Activated T-cell treated with anti-CD3 and anti-CD28 coated beads for 4 hours (primary cell): ENCODE measurements around the gene CTH.
"Not testable (repeated sequence)": the region's sequence is repeated elsewhere in the genome, so short reads cannot be mapped to it uniquely, and the experiment has no call there.

Experiments used
- DNase-seq: peaks from one replicate; pipeline ENCODE4 v3.0.0-alpha.2; 2020

Gene CTH

DNA sequence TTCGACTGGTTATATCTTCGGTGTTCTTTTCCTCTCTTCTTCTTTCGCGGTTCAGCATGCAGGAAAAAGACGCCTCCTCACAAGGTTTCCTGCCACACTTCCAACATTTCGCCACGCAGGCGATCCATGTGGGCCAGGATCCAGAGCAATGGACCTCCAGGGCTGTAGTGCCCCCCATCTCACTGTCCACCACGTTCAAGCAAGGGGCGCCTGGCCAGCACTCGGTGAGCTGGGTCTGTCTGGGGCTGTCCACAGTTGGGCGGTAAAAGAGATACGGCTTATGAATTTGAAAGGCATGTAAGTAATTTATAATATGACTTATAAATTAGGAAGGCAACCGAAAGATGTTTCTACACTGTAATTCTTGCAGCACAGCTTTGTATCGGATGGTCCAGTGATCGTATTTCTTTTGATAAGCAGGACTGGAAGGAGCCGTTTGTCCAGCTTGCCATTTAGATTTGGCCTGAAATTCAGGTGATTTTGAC lies 334 bp downstream of the CTH start:
- no peak for DNase-seq

GRCh38 chr1:70415882-70416281 lies 4.8 kb downstream of the CTH start:
- DNase-seq: no peak

DNA sequence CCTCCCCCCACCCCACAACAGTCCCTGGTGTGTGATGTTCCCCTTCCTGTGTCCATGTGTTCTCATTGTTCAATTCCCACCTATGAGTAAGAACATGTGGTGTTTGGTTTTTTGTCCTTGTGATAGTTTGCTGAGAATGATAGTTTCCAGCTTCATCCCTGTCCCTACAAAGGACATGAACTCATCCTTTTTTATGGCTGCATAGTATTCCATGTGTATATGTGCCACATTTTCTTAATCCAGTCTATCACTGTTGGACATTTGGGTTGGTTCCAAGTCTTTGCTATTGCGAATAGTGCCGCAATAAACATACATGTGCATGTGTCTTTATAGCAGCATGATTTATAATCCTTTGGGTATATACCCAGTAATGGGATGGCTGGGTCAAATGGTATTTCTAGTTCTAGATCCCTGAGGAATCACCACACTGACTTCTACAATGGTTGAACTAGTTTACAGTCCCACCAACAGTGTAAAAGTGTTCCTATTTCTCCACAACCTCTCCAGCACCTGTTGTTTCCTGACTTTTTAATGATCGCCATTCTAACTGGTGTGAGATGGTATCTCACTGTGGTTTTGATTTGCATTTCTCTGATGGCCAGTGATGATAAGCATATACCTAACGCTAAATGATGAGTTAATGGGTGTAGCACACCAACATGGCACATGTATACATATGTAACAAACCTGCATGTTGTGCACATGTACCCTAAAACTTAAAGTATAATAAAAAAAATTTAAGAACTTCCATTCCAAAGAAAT lies 8.1 kb downstream of the CTH start:
- not testable (repeated sequence) for DNase-seq

DNA sequence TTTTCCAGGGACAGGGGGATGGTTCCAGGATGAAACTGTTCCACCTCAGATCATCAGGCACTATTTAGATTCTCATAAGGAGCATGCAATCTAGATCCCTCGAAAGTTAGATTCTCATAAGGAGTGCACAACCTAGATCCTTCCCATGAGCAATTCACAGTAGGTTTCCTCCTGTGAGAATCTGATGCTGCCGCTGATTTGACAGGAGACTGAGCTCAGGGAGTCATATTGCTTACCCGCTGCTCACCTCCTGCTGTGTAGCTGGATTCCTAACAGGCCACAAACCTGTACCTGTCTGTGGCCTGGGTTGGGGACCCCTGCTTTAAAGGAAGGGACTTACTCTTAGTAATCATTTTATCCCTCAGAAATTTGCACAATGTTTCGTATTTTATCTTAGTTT lies 9.3 kb downstream of the CTH start:
- DNase-seq: no peak

DNA sequence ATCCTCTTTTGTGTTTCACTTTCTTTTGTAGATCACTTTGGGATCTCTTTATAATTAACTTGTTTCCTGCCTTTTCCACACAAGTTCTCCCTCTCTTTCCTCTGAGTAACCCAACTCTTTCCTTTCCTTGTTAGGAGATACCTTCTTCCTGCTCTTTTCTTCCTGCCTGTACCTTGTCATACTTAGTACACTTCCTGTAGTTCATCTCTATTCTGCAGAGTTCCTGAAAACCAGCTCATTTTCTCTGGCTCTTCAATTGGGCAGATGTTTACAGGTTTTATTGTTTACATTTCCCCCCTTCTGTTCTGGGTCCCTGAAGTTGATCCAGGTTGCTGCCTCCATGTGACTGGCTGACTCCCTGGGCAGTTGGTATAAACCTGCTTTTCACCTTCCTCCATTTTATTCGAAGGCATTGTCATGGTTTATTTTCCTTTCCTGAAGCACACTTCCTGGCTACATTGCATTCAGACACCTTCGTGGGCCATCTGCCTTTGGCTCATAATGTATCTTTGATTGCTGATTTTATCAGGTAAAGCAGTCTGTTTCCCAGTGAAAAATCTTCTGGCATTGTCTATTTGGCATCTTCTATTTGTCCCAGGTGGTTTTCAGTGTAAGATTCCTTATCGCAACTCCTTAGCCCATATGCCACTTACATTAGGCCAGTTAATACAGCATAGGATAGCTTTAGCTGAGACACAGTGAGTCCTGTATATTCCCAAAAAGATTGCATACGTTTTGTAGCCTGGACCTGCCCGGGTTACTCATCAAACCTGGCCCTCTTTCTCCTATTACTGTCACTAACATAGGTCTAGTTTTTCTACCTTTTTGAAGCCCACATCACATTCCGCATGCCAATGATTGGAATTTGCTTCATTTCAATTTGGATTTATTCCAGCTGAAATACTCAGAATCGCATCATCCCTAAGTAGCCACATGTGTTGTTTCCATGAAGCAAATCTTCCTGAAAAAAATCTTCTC lies 15.4 kb downstream of the CTH start:
- no peak for DNase-seq

- no peak for DNase-seq
Observed at GRCh38 chr1:70427976-70428375, 16.9 kb downstream of the CTH start.

DNA sequence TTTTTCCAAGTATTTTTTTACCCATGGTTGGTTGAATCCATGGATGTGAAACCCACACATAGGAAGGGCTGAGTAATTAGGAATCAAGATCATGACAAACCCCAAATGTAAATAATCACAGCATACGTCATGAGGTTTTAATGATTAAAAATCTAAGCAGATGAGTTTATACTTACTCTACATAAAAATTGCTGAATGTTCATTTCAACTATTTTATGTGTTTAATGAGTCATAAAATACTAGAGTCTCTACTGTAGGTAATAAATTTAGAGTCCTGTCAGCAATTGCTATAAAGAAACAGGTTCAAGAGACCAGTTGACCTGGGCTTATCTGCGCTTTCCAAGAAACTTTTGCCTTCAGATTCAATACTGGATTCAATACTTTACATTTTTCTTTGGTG lies 18.2 kb downstream of the CTH start:
- DNase-seq: no peak

- DNase-seq: no peak
Observed at GRCh38 chr1:70429757-70430156, 18.7 kb downstream of the CTH start.

GRCh38 chr1:70431317-70431716 lies 20.2 kb downstream of the CTH start:
- DNase-seq: no peak

- DNase-seq: no peak
Observed at GRCh38 chr1:70431874-70432273, 20.8 kb downstream of the CTH start.

DNA sequence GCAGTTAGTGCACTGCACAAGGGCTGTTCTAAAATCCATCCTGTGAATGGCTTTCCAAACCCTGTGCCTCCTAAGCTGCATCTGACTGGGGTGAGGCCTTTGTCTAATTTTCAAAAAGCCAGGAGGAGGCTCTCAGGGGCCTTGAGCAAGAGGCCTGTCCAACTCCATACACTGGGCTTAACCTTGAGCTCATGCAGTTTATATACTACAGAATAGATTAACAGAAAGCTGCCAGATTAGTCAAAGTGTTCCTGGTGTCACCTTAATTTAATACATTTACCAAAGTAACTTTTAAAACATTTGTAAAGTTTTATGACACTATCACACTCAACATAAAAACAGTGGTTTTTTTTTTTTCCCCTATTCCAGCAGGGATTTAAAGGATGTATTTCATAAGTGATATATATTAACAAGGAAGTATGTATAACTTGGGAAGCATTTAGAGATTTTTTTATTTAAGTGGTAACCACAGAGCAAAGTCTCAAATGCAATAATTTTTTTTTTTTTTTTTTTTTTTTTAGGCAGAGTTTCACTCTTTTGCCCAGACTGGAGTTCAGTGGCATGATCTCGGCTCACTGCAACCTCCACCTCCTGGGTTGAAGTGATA lies 23.3 kb downstream of the CTH start:
- DNase-seq: no peak

DNA sequence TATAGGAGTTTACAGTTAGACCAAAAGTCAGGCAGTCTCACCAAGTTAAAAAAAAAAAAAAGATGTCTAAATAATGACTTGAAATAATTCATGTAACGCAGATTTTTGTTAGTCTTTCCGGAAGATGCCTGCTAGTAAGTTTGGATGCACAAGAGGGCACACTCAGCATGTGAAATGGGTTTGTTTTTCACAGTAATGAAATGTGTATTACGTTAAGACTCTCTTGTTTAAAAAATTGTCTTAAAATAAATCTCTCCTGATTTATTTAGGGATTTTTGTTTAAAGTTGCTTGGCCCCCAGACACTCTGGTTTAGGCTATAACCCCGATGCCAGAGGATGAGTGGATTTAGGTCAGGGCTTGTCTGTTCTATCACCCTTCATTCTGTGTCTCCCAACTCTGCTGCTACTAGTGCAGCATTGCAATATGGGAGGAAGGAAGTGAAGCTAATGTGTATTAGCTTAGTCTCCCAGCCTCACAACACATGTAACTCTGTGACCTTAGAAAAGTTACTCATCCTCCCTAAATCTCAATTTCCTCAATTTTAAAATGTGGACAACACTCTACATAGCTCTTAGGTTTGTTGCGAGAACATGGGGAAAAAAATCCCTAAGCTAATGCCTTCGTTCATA lies 25.7 kb downstream of the CTH start:
- no peak for DNase-seq

DNA sequence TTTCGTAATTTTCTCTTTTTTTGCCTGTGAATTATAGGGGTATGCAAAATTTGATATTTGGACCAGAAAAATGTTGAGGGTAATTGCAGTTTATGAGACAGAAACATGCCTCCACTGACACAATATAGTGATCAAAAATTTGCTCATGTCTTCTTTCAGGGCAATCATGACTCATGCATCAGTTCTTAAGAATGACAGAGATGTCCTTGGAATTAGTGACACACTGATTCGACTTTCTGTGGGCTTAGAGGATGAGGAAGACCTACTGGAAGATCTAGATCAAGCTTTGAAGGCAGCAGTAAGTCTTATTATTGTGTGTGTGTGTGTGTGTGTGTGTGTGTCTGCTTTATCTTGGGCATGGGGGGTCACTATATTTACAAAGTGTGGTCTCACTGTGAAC lies 27.5 kb downstream of the CTH start:
- DNase-seq: no peak

DNA sequence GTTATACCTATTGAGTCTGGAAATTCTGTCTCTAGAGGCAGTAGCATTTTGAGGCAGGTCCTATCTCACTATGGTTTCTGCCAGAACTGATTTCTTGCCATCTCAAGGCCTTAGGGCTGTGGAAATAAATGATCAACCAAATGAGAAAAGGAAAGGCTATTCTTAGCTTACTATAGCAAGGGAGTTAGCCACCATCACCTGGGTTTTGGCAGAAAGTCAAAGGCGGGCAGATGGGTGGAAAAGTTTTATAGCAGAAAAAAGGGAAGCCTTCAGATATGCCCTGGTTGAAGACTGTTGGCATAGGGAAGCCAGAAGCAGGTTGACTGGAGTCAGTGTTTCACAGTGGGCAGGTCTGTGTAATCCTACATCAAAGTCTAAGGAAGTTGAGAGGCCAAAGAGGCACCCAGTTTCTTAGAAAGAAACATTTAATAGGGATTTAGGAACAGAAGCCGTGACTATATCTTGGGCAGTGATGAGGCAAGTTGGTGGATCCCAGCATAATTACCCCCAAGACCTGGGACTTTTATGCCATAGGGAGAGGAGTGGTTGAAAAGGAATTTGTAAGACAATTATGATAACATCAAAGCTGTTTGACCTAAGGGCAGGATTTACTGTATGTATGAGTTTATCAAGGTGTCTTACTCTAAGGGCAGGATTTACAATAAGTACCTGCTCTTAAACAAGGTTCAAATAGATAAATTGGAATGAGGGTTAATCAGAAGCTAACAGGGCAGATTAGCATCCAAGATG lies 29.7 kb downstream of the CTH start:
- DNase-seq: no peak

DNA sequence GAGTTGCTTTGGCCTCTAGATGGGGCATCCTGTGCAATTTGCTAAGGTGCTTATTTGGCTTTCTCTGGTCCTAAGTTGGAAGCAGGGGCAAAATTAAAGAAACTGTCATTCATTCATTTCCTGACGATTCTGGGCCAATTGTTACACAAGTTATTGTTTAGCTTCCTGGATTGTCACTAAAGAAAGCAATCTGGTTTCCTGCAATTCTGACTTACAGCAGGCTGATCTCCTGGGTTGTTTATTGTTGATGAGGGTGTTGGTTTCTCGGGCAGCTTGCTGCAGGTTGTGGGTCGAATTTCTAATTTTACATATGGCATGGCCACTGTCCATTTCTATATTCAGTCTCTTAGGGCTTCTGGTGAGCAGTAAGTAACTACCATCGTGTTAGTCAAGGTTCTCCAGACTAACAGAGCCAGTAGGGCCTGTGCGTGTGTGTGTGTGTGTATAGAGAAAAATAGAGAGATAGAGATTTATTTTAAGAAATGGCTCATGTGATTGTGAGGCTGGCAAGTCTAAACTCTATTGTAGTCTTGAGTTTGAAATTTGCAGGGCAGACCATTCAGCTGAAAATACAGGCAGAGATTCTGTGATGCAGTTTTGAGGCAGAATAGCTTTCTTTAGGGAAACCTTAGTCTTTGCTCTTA lies 30.4 kb downstream of the CTH start:
- no peak for DNase-seq

DNA sequence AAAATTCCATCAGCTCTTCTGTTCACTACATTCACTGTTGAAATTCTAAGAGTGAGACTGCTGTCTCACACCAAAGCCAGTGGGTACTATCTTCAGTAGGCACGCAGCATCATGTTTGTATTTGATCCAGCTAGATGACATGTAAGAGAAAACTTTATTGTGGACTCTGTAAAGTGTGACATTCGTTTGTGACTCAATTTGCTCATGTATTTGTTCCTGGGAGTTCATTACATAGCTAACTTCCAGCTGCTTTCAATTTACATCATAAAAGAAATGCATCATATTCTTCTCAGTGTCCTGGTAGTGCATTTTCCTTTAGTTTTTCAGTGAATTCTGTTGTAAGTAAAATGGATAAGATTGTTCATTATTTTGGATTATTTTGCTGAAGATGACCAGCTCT lies 31.4 kb downstream of the CTH start:
- DNase-seq: no peak

- DNase-seq: no peak
Observed at GRCh38 chr1:70443739-70444138, 32.7 kb downstream of the CTH start.

GRCh38 chr1:70449049-70449448 lies 38.0 kb downstream of the CTH start:
- no peak for DNase-seq

GRCh38 chr1:70452164-70452939 lies 41.3 kb downstream of the CTH start:
- not testable (repeated sequence) for DNase-seq

DNA sequence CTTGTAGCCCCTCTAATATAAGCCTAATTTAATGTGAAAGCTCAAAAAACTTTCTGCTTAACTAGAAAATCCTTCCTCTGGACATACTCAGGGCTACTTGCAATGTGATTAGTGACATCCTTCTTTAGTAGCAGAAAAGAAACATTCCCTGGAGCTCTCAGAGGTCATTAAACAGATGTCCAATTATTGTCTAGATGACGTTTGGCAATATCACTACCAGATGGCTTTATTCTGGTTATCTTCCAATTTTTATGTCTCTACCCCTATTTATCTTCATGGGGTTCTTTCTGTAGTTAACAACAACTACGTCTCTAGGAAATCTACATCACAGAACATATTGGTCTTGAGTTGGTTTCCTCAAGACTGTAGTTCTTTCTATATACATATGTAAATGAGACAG lies 44.2 kb downstream of the CTH start:
- no peak for DNase-seq

- no peak for DNase-seq
Observed at GRCh38 chr1:70458131-70458530, 47.1 kb downstream of the CTH start.
